GM19328 (cell line): ENCODE results near the gene SLIT3.

Source experiments
- ATAC-seq: cut with Tn5 transposase; IDR thresholded peaks from one replicate; pipeline ENCODE4 v1.9.1; 2021; ENCODE audit warnings: mild to moderate bottlenecking, moderate library complexity; ENCODE audit not compliant: unreplicated experiment

The SLIT3 gene

DNA sequence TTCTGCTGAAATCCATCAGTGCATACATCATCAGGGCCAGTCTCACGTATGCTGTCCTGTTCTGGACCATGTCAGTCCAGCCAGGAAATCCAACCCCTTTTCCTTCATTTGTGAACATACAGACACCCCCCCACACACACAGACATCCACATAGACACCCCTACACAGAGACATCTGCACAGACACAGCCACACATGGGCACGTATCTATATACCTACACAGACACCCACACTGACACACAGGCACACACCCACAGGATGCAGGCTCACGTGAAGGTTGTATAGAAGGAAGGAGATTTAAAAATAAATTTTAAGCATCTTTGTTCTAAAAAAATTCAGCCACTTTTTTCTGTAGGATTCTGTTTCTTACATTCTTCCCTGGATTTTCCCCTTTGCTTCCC lies 325.6 kb downstream of the SLIT3 start:
- ATAC-seq = no peak

DNA sequence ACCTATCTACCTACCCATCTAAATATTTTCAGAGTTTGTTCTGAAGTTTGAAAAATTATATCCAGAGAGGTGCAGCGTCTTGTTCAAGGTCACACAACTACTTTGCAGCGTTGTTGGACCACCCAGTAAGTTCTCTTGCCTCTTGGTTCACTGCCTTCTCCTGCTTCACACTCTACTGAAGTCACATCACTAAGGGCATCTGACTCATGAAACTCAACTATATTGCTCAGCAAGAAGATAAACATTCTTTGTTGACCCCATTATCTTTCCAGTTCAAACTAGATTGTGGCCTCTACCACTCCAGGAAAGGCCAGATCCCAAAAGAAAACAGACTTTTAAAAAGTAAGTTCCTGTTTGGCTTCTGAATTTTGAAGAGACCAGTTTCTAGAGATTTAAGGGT lies 326.9 kb downstream of the SLIT3 start:
- ATAC-seq = no peak

GRCh38 chr5:168972731-168973130 lies 328.2 kb downstream of the SLIT3 start:
- ATAC-seq = no peak

DNA sequence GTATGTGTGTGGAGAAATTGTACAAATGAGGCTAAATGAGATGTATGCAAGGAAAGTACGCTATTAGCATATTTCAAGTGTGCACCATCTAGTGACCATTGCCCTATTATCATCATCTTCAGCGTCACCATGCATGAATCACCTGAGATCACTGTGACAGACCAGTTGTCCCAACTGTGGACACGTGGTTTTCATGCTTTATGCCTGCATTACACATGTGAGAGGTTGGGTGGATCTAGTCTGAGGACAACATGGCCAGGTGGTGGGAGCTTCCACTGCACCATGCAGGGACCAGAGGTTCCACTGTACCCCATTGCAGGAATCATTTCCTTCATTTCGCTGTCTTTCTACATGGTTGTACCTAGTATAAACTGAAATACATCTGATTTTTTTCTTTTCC lies 329.8 kb downstream of the SLIT3 start:
- ATAC-seq = no peak

DNA sequence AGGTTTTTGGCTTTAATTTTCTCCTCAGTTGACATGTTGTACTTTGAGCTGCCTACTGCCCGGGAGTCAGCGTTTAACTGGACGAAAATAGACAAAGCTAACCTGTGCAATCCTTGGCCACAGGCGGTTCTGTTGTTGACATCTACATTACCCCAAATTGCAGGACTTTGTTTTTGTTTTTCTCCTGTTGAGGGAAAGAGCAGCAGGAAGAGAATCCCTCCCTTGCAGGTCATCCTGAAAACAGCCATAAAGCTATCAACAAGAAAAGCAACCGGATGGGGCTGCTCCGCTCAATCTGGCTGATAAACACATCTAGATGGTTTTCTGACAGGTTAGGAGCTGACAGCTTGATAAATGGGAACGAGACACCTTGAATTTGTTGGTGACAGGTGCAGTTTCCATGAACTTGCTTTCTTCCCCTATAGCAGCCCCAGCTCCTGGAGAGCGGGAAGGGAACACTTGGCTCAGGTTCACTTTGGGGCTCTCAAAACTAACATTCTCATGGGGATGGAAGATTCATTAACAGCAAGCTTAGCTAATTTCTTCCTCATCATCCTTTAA lies 331.5 kb downstream of the SLIT3 start:
- ATAC-seq = no peak

DNA sequence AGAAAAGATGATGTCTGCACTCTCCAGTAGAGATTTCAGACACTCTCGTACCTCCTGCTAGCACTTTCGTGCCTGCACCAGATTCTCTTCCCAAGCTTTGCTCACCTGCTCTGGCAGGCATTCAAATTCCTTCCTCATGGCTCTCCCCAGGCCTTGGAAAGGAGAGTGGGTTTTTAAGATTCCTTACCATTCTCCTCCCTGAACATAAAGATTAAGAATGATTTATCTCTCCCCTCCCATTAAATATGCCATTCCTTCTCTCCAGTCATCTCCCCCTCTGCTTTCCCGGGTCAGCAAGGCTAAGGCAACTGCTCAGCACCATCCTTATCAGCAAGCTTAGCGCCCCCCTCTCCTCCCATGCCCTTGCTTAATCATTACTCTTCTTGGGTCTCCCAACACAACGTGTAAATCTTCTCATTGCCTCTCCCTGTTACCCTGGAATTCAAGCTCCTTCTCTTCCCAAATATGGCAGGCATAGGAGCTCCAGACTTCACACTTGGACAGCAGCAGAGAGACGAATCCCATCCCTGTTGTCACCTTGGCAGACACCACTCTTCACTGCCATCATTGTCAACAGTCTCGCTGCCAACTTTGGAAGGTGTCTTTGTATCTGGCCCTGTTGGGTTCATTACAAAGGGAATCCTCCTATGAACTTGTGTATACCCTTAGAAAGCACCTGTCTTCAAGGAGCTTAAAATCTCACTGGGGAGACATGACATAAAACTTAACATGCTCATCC lies 332.9 kb downstream of the SLIT3 start:
- ATAC-seq = no peak

DNA sequence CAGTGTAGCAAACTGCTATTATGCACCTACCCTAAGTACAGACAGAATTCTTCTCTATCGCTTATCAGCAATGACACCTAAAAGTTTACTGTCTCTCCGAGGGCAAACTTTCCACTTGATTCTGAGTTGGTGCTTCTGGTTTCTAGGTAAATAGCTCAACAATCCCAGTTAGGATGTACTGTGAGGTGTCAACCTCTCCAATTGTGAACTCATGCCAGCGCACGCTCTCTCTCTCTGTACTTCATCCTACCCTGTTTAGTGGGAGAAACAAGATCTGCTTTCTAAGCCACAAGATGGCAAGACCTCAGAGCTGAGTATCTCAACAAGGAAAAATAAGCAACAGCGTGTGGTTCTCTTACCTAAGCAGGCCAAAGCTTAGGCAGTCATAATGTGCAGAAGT lies 335.3 kb downstream of the SLIT3 start:
- ATAC-seq = no peak

DNA sequence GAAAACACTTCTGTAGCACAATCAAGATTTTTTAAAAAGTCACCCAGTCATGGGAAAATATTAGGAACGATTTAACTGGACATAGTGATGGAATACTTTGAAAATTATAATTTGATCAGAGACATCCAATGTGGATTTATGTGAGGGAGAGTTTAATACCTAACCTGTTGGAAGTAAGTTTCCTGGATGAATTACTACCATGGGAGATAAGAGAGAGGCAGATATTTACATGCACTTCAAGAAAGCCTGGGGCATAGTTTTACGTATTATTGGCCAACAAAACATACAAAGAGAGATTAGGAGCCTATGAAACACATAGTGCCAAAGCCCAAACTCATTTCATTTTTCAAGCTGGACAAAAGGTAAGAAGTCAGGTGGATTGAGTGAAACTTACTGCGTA lies 336.8 kb downstream of the SLIT3 start:
- ATAC-seq = no peak

DNA sequence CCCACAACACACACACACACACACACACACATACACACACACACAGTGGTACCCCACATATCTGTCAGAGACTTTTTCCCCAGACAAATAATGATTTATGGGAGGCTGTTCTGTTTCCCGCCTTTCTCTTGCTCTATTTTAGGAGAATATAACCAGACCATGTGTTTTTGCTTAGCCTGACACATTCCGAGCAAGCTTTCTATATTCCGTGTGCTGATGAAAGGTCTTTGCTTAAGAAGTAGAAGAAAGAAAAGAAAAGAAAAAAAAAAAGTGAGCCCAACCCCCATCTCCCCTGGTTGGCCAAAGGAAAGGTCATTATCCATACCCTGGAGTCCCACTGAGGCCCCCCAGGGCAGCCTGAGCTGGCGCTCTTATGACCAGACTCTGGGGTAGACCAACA lies 338.6 kb downstream of the SLIT3 start:
- no peak for ATAC-seq

GRCh38 chr5:168961681-168962080 lies 339.3 kb downstream of the SLIT3 start:
- no peak for ATAC-seq

GRCh38 chr5:168960497-168960896 lies 340.4 kb downstream of the SLIT3 start:
- ATAC-seq = no peak

- ATAC-seq = no peak
Measured at GRCh38 chr5:168953351-168953750, 347.6 kb downstream of the SLIT3 start.

DNA sequence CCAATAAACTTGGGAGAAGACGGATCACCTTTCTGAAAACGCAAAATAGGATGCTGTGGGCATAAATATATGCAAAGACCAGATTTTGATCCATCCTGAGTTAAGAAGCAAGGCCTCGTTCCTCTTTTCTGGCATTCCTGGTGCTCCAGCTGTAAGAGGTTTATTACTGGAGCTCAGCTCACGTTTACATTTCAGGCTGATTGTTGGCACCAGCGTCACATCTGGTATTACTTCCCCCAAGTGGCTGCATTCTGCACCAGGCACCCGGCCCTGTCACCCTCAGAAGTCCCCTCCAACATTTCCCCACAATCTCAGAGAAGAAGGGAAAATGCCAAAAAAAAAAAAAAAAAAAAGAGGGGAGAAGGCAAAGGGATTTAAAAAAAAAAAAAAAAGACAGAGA lies 348.7 kb downstream of the SLIT3 start:
- no peak for ATAC-seq

- no peak for ATAC-seq
Measured at GRCh38 chr5:168951769-168952168, 349.2 kb downstream of the SLIT3 start.

DNA sequence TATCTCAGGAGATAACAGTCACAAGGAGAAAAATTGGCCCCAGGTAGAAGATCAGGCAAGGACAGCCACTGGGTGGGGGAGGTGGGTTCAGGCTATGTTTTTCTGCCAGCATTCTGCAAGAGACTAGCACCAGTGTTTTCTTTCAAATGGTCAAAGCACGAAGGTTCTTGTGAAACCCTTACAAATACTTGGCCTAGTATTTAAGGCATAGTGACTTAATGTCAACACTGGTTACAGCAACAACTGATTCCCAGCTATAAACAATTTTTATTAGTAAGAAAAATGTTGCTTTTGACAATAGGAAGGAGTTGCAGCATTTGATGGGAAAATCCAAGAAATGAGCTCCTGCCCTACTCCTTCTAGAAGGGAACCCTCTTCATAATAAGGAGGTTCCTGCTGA lies 349.6 kb downstream of the SLIT3 start:
- no peak for ATAC-seq

- ATAC-seq = no peak
Measured at GRCh38 chr5:168950241-168950951, 350.5 kb downstream of the SLIT3 start.

GRCh38 chr5:168948746-168949145 lies 352.2 kb downstream of the SLIT3 start:
- ATAC-seq = no peak

DNA sequence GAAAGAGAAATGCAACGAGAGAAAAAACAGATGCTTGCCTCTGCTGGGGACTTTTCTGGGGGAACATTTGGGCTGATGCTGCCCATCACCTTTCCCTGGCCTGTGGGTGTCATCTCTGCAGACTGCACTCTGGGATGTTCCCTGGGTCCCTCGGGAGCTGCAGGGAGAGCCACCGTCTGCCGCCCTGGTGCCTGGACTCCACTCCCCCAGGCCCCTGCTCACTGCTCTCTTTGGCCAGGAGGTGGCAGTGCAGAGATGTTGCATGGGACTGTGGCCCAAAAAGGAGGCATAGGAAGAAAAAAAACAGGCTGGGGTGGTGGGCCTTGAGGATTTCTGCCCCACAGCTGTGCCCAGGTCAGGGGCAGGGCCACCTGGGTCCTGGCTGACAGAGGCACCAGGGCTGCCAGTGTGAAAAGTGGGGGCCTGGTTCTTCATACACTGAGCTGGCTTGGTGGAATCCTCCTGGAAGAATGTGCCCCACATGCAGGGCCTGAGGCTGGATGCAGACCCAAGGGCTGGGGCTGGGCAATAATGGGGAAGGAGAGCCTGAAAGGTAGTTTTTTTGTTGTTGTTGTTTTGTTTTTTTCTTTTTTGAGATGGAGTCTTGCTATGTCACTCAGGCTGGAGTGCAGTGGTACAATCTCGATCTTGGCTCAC lies 353.6 kb downstream of the SLIT3 start:
- no peak for ATAC-seq

GRCh38 chr5:168946363-168946762 lies 354.6 kb downstream of the SLIT3 start:
- ATAC-seq = no peak

DNA sequence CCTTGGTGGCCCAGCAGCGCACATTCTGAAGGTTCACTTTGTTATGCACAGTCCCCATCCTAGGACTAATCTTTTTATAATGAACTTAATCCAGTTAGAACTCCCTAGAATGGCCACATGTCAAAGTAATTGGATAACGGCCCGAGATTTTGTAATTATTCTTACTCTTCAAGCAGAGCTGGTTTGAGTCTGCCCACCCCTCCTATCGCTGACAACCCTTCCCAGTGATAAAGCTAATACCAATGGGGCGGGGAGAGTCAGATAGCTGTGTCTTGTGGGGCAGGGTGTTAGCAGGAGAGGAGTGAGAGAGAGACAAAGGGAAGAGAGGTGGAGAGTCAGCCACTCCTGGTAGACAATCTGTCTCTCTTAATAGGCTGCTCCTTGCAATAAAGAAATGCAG lies 356.9 kb downstream of the SLIT3 start:
- no peak for ATAC-seq

DNA sequence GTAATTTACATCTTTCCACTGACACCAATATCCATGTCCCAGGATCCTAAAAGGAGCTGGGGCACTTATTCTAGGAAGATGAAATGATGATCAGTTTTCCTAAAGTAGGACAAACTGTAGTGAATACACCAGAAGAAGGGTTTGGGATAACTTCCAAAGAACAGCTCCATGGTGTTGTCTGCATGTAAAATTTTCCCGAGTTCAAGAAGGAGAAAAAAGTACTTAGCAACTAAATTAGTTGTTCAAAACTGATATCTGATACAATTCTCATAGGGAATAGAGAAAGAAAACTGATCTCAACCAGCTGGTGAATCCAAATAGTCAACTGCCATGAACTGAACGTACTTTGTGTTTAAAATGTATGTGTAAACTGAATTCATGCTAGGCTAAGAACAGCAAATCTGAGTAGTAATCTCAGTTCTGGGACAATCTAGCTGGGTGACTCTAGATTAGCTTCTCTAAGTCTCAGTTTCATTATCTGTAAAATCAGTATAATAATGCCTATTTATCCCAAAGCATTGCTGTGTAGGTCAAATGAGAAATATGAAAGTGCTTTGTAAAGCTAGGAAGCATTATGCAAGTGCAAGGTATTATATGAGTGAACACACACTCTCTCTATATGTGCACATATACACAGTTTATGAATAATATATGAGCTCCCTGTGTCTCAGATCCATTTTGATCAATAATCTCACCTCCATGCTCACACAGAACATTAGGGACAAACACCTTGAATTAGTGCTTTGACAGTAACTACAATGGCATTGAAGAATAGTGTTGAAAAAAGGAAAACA lies 357.7 kb downstream of the SLIT3 start:
- ATAC-seq = no peak
